SK-N-SH (cell line): ENCODE data around the gene CHST1. TPM values are rescaled to one million over a fixed set of nuclear protein-coding genes. Genes with fewer than 3 reads are reported as not detected.

Source experiments
- CTCF ChIA-PET: fragments of 300-600, 350-600 bp; formaldehyde crosslinking; extraction: SDS; loops from one replicate; lab custom pipeline; 2021; lab: Yijun Ruan, JAX
- POLR2A ChIA-PET: fragments of 350-600 bp; sonication (Branson Sonifier 250); formaldehyde crosslinking; extraction: SDS; loops from one replicate; lab custom pipeline; 2020; ENCODE audit warnings: antibody characterized with exemption, inconsistent platforms; lab: Yijun Ruan, JAX
- DNase-seq: peaks from one replicate; pipeline ENCODE4 v3.0.0; 2012
- H2AFZ ChIP-seq: fragments of 200-600 bp; sonication (generic); 2 replicates; pipeline ENCODE4 v1.8.1; 2016; ENCODE audit warnings: antibody characterized with exemption, mild to moderate bottlenecking, low read depth
- H3F3A ChIP-seq: fragments of 200-600 bp; sonication (generic); replicated peaks from 2 replicates; pipeline ENCODE3; 2016; ENCODE audit warnings: antibody characterized with exemption, mild to moderate bottlenecking; ENCODE audit not compliant: insufficient read depth
- H3K27ac ChIP-seq, 2 experiments: fragments of 200-500 bp in 1 of 2; fragments of 200-600 bp in 1 of 2; sonication (Bioruptor generic) in 1 of 2; sonication (generic), shearing (Covaris generic) in 1 of 2; 2 replicates each; pipeline versions ENCODE4 v1.5.1 to v1.6.1; 2014 to 2016; ENCODE audit warnings: low read depth in 2 of 2, inconsistent platforms in 1 of 2, low read length in 1 of 2, mild to moderate bottlenecking in 1 of 2, mixed read lengths in 1 of 2
- H3K27me3 ChIP-seq: fragments of 200-600 bp; sonication (generic), shearing (Covaris generic); 2 replicates; pipeline ENCODE4 v1.6.1; 2016; ENCODE audit warnings: mixed run types; ENCODE audit not compliant: insufficient read depth
- H3K36me3 ChIP-seq, 2 experiments: fragments of 200-500 bp in 1 of 2; fragments of 200-600 bp in 1 of 2; sonication (Bioruptor generic) in 1 of 2; sonication (generic) in 1 of 2; replicated peaks in 1 of 2; 2 replicates each; pipeline versions ENCODE3 to v1.5.1; 2014 to 2016; ENCODE audit warnings: low read length in 1 of 2, mild to moderate bottlenecking in 1 of 2; ENCODE audit not compliant: insufficient read depth in 2 of 2, control insufficient read depth in 1 of 2
- H3K4me1 ChIP-seq, 2 experiments: fragments of 200-500 bp in 1 of 2; fragments of 200-600 bp in 1 of 2; sonication (Bioruptor generic) in 1 of 2; sonication (generic), shearing (Covaris generic) in 1 of 2; 2 replicates each; pipeline versions ENCODE4 v1.5.1 to v1.6.1; 2014 to 2016; ENCODE audit warnings: low read depth in 1 of 2, low read length in 1 of 2, mixed run types in 1 of 2; ENCODE audit not compliant: insufficient read depth in 2 of 2, control insufficient read depth in 1 of 2
- H3K4me2 ChIP-seq: fragments of 200-600 bp; sonication (generic), shearing (Covaris generic); 2 replicates; pipeline ENCODE4 v1.6.1; 2017; ENCODE audit warnings: mixed run types
- H3K4me3 ChIP-seq, 2 experiments: fragments of 200-500 bp in 1 of 2; fragments of 200-600 bp in 1 of 2; sonication (Bioruptor generic) in 1 of 2; sonication (generic), shearing (Covaris generic) in 1 of 2; 2 replicates each; pipeline versions ENCODE4 v1.5.1 to v1.8.1; 2014 to 2016; ENCODE audit warnings: low read depth in 2 of 2, inconsistent platforms in 1 of 2, low read length in 1 of 2, mild to moderate bottlenecking in 1 of 2, mixed read lengths in 1 of 2, moderate library complexity in 1 of 2
- H3K79me2 ChIP-seq: fragments of 200-600 bp; sonication (generic); 2 replicates; pipeline ENCODE4 v1.8.1; 2017; ENCODE audit warnings: mild to moderate bottlenecking; ENCODE audit not compliant: insufficient read depth
- H3K9ac ChIP-seq: fragments of 200-600 bp; sonication (generic); 2 replicates; pipeline ENCODE4 v1.6.1; 2017; ENCODE audit warnings: mixed run types
- H3K9me2 ChIP-seq: fragments of 200-600 bp; sonication (generic); 2 replicates; pipeline ENCODE4 v1.6.1; 2017; ENCODE audit warnings: mixed run types
- H3K9me3 ChIP-seq: fragments of 200-600 bp; sonication (generic); 2 replicates; pipeline ENCODE4 v1.6.1; 2017; ENCODE audit warnings: mixed run types, mild to moderate bottlenecking, moderate library complexity
- H4K20me1 ChIP-seq: fragments of 200-600 bp; sonication (generic); 2 replicates; pipeline ENCODE4 v1.6.1; 2017; ENCODE audit warnings: mild to moderate bottlenecking, mixed run types; ENCODE audit not compliant: insufficient read depth
- CHD2 ChIP-seq: fragments of 150-350 bp; IDR thresholded peaks from 2 replicates; pipeline ENCODE4 v1.6.1; 2018; ENCODE audit warnings: low read length; ENCODE audit not compliant: partially characterized antibody
- EZH2phosphoT487 ChIP-seq: fragments of 200-600 bp; sonication (generic); IDR thresholded peaks from 2 replicates; pipeline ENCODE4 v1.6.1; 2017; ENCODE audit warnings: low read depth, mixed run types, mild to moderate bottlenecking, antibody characterized with exemption, moderate library complexity, borderline replicate concordance
- GABPA ChIP-seq: IDR thresholded peaks from 2 replicates; pipeline ENCODE4 v1.4.0; 2012; ENCODE audit warnings: low read depth, mild to moderate bottlenecking
- JUND ChIP-seq: IDR thresholded peaks from 2 replicates; pipeline ENCODE4 v1.4.0; 2012
- MXI1 ChIP-seq: IDR thresholded peaks from 2 replicates; pipeline ENCODE4 v1.6.1; 2012; ENCODE audit warnings: mild to moderate bottlenecking, low read depth, low read length, improper control_type of control experiment
- NRF1 ChIP-seq: IDR thresholded peaks from 2 replicates; pipeline ENCODE4 v1.6.1; 2012; ENCODE audit warnings: low read depth, mild to moderate bottlenecking, low read length
- PBX3 ChIP-seq: IDR thresholded peaks from 2 replicates; pipeline ENCODE4; 2012
- POLR2AphosphoS5 ChIP-seq: IDR thresholded peaks from 2 replicates; pipeline ENCODE4 v1.6.1; 2012; ENCODE audit warnings: low read depth, low read length
- RAD21 ChIP-seq: IDR thresholded peaks from 2 replicates; pipeline ENCODE4 v1.6.1; 2012; ENCODE audit warnings: mild to moderate bottlenecking, low read length
- RCOR1 ChIP-seq: fragments of 150-350 bp; IDR thresholded peaks from 2 replicates; pipeline ENCODE4 v1.6.1; 2017; ENCODE audit warnings: antibody characterized with exemption, low read length
- RXRA ChIP-seq: IDR thresholded peaks from 2 replicates; pipeline ENCODE4 v1.4.0; 2012; ENCODE audit warnings: low read depth, mild to moderate bottlenecking, borderline replicate concordance
- SIN3A ChIP-seq: IDR thresholded peaks from 2 replicates; pipeline ENCODE4 v1.6.1; 2012; ENCODE audit warnings: low read depth, mild to moderate bottlenecking, low read length, moderate library complexity, borderline replicate concordance
- SMC3 ChIP-seq: IDR thresholded peaks from 2 replicates; pipeline ENCODE4 v1.6.1; 2012; ENCODE audit warnings: low read depth, low read length, improper control_type of control experiment
- TAF1 ChIP-seq: IDR thresholded peaks from 2 replicates; pipeline ENCODE4 v1.6.1; 2012; ENCODE audit warnings: low read depth, mild to moderate bottlenecking, low read length, moderate library complexity, borderline replicate concordance
- TCF12 ChIP-seq: IDR thresholded peaks from 2 replicates; pipeline ENCODE4 v1.4.0; 2012
- TEAD4 ChIP-seq: IDR thresholded peaks from 2 replicates; pipeline ENCODE4 v1.4.0; 2012; ENCODE audit warnings: mild to moderate bottlenecking, borderline replicate concordance; ENCODE audit not compliant: insufficient read depth
- YY1 ChIP-seq: IDR thresholded peaks from 2 replicates; pipeline ENCODE4 v1.4.0; 2012; ENCODE audit warnings: low read depth, mild to moderate bottlenecking
- WGBS: methylation state at CpG from one replicate; pipeline ENCODE4 v1.1.6; 2017; ENCODE audit warnings: low lambda C conversion rate; 5-methylcytosine and 5-hydroxymethylcytosine counted together
- polyA plus RNA-seq, 3 experiments: library from polyadenylated mRNA; depleted of rRNA; stranded (reverse); fragments of >200 nt; gene quantifications; 2 replicates each; pipeline ENCODE4 v1.2.3, GENCODE V29; 2012
- TF ChIP-seq, protein P1 (sequence below): fragments of 200-600 bp; sonication (generic); IDR thresholded peaks from 2 replicates; pipeline ENCODE4 v1.6.1; 2017; ENCODE audit warnings: antibody characterized with exemption, mild to moderate bottlenecking, moderate library complexity
- TF ChIP-seq, protein P2 (sequence below): IDR thresholded peaks from 2 replicates; pipeline ENCODE4 v1.4.0; 2012; ENCODE audit warnings: low read depth, borderline replicate concordance
- TF ChIP-seq, protein P3 (sequence below): IDR thresholded peaks from 2 replicates; pipeline ENCODE4 v1.4.0; 2012; ENCODE audit warnings: low read depth

CHST1 gene
- polyA plus RNA-seq, 1 of the 3 experiments (the other 2 are of a cell fraction), result 4.9 TPM

DNA sequence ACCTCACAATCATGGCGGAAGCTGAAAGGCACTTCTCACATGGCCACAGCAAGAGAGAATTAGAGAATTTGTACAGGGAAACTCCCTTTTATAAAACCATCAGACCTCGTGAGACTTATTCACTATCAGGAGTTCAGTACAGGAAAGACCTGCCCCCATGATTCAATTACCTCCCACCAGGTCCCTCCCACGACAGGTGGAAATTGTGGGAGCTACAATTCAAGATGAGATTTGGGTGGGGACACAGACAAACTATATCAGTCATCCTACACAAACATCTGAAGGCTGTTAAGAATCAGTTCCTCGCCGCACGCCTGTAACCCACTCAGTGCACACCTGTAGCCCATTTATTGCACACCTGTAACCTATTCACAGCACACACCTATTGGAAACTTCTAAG, 39.8 kb downstream of the CHST1 start (continued):
- TF ChIP-seq YY1 (no peak), NRF1 (no peak), POLR2AphosphoS5 (no peak), GABPA (no peak), EZH2phosphoT487 (no peak)

DNA sequence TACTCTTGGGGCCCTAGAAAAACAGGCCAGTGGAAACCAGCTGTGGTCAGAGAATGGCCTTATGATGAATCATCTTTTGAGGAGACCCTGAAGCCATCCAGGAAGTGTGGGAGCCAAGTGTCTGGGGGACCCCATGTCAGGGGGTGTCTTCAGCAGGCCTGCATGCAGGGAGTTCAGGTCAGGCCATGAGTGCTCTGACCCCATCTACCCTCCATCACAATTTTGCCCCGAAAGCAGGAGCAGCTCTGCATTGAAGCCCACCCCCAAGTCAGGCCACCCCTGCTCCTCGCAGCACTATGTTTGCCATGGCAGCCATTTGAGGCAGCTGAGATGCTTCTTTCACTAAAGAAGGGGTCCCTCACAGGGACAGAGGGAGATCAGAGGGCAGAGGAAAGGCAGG, 41.3 kb downstream of the CHST1 start:
- Histone ChIP-seq H3K27me3 (no peaks in the 10 kb centered on the region; the same call in 1 of the 2 replicates), H3K4me1 (no peaks in the 10 kb centered on the region)
- TF ChIP-seq RAD21, result no peak
- TF ChIP-seq PBX3, result no peak
- TF ChIP-seq, protein P1, sequence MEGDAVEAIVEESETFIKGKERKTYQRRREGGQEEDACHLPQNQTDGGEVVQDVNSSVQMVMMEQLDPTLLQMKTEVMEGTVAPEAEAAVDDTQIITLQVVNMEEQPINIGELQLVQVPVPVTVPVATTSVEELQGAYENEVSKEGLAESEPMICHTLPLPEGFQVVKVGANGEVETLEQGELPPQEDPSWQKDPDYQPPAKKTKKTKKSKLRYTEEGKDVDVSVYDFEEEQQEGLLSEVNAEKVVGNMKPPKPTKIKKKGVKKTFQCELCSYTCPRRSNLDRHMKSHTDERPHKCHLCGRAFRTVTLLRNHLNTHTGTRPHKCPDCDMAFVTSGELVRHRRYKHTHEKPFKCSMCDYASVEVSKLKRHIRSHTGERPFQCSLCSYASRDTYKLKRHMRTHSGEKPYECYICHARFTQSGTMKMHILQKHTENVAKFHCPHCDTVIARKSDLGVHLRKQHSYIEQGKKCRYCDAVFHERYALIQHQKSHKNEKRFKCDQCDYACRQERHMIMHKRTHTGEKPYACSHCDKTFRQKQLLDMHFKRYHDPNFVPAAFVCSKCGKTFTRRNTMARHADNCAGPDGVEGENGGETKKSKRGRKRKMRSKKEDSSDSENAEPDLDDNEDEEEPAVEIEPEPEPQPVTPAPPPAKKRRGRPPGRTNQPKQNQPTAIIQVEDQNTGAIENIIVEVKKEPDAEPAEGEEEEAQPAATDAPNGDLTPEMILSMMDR, result no peak
- TF ChIP-seq RXRA, result no peak
- no peak for TF ChIP-seq TCF12
- no peak for TF ChIP-seq CHD2
- TF ChIP-seq, protein P2, sequence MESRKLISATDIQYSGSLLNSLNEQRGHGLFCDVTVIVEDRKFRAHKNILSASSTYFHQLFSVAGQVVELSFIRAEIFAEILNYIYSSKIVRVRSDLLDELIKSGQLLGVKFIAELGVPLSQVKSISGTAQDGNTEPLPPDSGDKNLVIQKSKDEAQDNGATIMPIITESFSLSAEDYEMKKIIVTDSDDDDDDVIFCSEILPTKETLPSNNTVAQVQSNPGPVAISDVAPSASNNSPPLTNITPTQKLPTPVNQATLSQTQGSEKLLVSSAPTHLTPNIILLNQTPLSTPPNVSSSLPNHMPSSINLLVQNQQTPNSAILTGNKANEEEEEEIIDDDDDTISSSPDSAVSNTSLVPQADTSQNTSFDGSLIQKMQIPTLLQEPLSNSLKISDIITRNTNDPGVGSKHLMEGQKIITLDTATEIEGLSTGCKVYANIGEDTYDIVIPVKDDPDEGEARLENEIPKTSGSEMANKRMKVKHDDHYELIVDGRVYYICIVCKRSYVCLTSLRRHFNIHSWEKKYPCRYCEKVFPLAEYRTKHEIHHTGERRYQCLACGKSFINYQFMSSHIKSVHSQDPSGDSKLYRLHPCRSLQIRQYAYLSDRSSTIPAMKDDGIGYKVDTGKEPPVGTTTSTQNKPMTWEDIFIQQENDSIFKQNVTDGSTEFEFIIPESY, result no peak
- no peak for TF ChIP-seq NRF1
- no peak for TF ChIP-seq EZH2phosphoT487
- TF ChIP-seq RCOR1, result no peak
- TF ChIP-seq SIN3A, result no peak
- TF ChIP-seq, protein P3, sequence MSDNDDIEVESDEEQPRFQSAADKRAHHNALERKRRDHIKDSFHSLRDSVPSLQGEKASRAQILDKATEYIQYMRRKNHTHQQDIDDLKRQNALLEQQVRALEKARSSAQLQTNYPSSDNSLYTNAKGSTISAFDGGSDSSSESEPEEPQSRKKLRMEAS, result no peak
- no peak for TF ChIP-seq JUND
- no peak for TF ChIP-seq TEAD4
- no peak for TF ChIP-seq TAF1
- no peak for TF ChIP-seq GABPA
- TF ChIP-seq MXI1, result no peak
- TF ChIP-seq SMC3, result no peak
- TF ChIP-seq, all 33 proteins: peak for 0
- no peak overlapping the region for H3K4me3 ChIP-seq
- no peak overlapping the region for H3K27ac ChIP-seq
- no peaks in the 10 kb centered on the region for H3K36me3 ChIP-seq
- no peak for DNase-seq
- no peak overlapping the region for H3K9ac ChIP-seq
- 8% methylated on average over 2 of the region's 2 CpGs for WGBS
- no peaks in the 10 kb centered on the region for H4K20me1 ChIP-seq
- no peaks in the 10 kb centered on the region for H3K9me2 ChIP-seq
- no peaks in the 10 kb centered on the region for H3F3A ChIP-seq
- no peak overlapping the region for H3K4me2 ChIP-seq
- no peak overlapping the region for H2AFZ ChIP-seq
- no peaks in the 10 kb centered on the region for H3K9me3 ChIP-seq
- ChIA-PET CTCF (interaction anchor here (1.1 to 1.7 kb wide), 2 partner anchors 14 to 31 kb away, joined by 3 to 4 read pairs; no protein-coding TSS in a partner anchor), POLR2A (no interaction called here)
- H3K79me2 ChIP-seq, result no peaks in the 10 kb centered on the region
